HG03103 (cell line): ENCODE measurements around the gene DNAH8.
"Not testable (repeated sequence)": the region's sequence is repeated elsewhere in the genome, so short reads cannot be mapped to it uniquely, and the experiment has no call there.

Source experiments
- ATAC-seq: cut with Tn5 transposase; IDR thresholded peaks from one replicate; pipeline ENCODE4 v1.9.1; 2021; ENCODE audit warnings: low read depth; ENCODE audit not compliant: unreplicated experiment

Gene DNAH8

GRCh38 chr6:38786486-38786885 lies 71.4 kb downstream of the DNAH8 start:
- no peak for ATAC-seq

- ATAC-seq: no peak
These were observed 74.1 kb downstream of the DNAH8 start for GRCh38 chr6:38789256-38789655.

- ATAC-seq: no peak
These were observed 77.2 kb downstream of the DNAH8 start for GRCh38 chr6:38792356-38792755.

GRCh38 chr6:38794682-38795081 lies 79.6 kb downstream of the DNAH8 start:
- ATAC-seq: no peak

GRCh38 chr6:38796006-38796405 lies 80.9 kb downstream of the DNAH8 start:
- no peak for ATAC-seq

GRCh38 chr6:38796437-38796836 lies 81.3 kb downstream of the DNAH8 start:
- ATAC-seq: not testable (repeated sequence)

GRCh38 chr6:38796850-38797249 lies 81.7 kb downstream of the DNAH8 start:
- no peak for ATAC-seq

GRCh38 chr6:38797391-38797790 lies 82.3 kb downstream of the DNAH8 start:
- ATAC-seq: no peak

GRCh38 chr6:38799529-38800184 lies 84.5 kb downstream of the DNAH8 start:
- no peak for ATAC-seq

- ATAC-seq: no peak
These were observed 86.2 kb downstream of the DNAH8 start for GRCh38 chr6:38801305-38801704.

GRCh38 chr6:38802497-38802896 lies 87.4 kb downstream of the DNAH8 start:
- no peak for ATAC-seq

- no peak for ATAC-seq
These were observed 88.0 kb downstream of the DNAH8 start for GRCh38 chr6:38803129-38803528.

GRCh38 chr6:38804358-38804757 lies 89.2 kb downstream of the DNAH8 start:
- no peak for ATAC-seq

GRCh38 chr6:38805127-38805655 lies 90.1 kb downstream of the DNAH8 start:
- no peak for ATAC-seq

- ATAC-seq: no peak
These were observed 90.6 kb downstream of the DNAH8 start for GRCh38 chr6:38805692-38806091.

- no peak for ATAC-seq
These were observed 91.2 kb downstream of the DNAH8 start for GRCh38 chr6:38806271-38806670.

GRCh38 chr6:38806833-38807232 lies 91.7 kb downstream of the DNAH8 start:
- no peak for ATAC-seq

- no peak for ATAC-seq
These were observed 92.9 kb downstream of the DNAH8 start for GRCh38 chr6:38808039-38808438.

- ATAC-seq: no peak
These were observed 98.1 kb downstream of the DNAH8 start for GRCh38 chr6:38813041-38813823.

- ATAC-seq: no peak
These were observed 99.7 kb downstream of the DNAH8 start for GRCh38 chr6:38814761-38815160.

- no peak for ATAC-seq
These were observed 100.1 kb downstream of the DNAH8 start for GRCh38 chr6:38815250-38815649.

GRCh38 chr6:38818691-38819090 lies 103.6 kb downstream of the DNAH8 start:
- ATAC-seq: no peak
